HG03354 (cell line): Measurements from ENCODE around the gene NLN.
"Not testable (repeated sequence)": the region's sequence is repeated elsewhere in the genome, so short reads cannot be mapped to it uniquely, and the experiment has no call there.

ENCODE experiments used
- ATAC-seq: cut with Tn5 transposase; IDR thresholded peaks from one replicate; pipeline ENCODE4 v1.9.1; 2021; ENCODE audit warnings: mild to moderate bottlenecking; ENCODE audit not compliant: unreplicated experiment, poor library complexity, severe bottlenecking

Gene NLN

DNA sequence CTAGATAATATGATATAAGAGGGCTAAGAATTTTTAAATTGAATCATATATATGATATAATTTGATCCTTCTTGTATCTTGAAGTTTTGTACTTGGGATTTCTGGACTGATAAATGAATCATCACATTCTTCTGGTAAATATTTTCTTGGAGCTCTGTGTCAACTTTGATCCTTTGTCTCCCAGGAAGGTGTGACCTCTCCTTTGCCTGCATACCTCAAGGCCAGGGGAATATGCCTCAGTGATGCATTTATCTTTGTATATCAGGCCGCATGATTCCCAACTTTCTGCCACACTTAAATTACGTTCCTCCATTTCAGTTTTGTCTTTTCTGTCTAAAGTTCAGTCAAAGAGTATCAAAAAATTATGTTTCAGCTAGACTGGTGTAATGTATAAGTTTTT, 101.2 kb downstream of the NLN start:
- ATAC-seq, result no peak

DNA sequence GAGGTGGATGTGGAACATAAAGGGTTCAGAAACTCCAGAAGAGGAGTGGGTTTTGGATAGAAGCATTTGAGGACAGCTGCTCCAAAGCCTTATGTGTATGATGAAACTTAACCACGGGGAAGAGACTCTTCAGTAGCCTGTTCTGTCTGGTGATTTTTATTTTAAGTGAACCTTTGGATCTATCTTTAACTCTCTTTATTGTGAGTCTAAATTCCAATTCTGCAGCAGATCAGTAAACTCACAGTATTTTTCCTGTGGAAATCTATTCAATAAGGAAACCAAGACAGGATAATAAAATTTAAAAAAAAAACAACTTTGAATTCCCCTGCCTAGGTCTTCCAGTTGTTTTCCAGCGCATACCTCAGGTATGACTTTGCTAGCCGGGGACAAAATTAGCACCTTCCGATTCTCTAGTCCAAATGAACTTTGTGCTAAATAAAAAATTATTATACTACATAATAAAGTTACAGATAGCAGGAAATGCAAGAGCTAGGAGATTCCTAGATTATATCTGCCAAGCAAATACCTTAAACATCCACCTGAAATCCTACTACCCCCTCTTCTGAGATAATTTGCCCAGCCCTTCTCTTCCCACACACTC, 101.9 kb downstream of the NLN start:
- no peak for ATAC-seq

DNA sequence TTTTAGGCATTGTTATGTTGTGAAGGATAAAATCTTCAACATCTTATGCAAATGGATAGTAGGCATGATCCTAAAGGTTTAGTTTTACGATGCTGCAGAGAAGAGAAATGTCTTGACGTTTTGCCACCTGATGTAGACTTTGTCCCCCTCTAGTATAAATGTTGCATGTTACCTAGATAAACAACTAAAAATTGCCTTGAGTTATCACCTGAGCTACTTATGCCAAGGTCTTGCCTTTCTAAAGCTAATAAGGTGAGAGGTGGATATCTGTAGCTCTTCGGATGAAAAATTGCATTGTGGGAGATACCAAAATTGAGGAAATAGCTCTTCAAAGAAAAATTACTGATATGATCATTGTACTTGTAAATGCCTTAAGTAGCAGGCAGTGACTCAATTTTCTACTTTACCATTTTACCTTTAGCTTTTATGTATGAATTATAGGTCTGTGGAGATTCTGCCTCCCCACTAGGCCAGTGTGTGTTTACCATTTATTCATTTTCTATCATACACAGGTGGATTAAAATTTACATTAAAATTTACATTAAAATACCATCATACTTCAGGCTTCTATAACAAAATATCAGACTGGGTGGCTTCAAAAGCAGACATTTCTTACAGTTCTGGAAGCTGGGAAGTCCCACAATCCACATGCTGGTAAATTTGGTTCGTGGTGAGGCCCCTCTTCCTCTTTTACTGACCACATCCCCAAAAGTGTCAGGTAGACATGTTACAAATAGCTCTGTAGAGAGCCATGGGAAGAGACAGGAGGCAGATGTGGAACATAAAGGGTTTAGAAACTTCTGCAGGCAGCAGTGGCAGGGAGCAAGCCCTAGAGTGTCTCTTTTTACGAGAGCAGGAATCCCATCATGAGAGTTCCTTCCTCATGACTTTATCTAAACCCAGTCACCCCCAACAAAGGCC, 103.7 kb downstream of the NLN start:
- ATAC-seq, result peak; percentile 70

GRCh38 chr5:65828022-65828896, 106.3 kb downstream of the NLN start:
- ATAC-seq, result no peak

DNA sequence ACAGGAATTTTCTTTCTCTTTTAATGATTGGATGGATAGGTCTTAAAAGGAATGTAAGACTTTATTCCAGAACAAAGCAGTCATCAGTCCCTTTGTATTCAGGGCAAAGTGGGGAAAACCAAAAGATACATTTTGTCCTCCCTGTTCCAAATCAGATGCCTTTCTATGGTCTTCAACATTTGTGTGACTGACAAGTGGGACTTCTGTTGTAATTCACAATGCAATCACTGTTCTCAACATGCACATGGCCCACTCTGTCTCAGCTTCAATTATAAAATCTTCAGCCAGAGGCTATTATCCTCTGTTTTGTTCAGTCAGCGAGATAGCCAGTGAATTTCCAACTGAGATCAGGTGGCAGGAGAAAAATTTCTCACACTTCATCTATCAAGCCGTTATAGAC, 108.9 kb downstream of the NLN start:
- ATAC-seq, result no peak

- no peak for ATAC-seq
These were observed 109.3 kb downstream of the NLN start for GRCh38 chr5:65831276-65831675.

GRCh38 chr5:65832152-65832551, 110.1 kb downstream of the NLN start:
- ATAC-seq, result no peak

- ATAC-seq, result no peak
These were observed 110.7 kb downstream of the NLN start for GRCh38 chr5:65832603-65833228.

DNA sequence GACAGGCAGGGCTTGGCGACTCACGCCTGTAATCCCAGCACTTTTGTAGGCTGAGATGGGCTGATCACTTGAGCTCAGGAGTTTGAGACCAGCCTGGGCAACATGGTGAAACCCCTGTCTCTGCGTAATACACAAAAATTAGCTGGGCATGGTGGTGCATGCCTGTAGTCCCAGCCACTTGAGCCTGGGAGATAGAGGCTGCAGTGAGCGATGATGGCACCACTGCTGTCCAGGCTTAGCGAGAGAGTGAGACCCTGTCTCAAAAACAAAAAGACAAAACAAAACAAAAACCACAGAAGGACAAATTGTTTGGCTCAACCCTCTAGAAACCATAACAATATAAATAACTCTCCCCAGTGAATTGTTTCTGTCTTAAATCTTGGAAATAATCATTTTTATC, 111.8 kb downstream of the NLN start:
- ATAC-seq, result no peak

DNA sequence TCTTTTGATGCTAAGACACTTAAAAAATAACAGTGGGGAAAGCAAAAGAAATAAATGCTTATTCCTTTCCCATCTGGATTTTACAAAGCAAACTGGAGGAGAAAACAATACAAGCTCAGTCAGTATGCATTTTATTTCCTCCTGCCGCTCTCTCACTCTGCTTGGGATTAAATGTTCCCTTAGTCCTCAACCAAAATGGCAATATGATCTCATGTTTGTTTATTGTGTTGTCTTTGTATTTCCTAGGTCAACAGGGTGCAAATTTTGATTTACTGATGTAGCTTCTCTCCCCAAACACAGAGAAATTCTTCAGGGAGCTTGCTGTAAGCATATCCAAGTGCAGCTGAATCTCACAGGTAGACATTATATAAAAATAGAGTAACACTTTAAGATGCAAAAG, 112.3 kb downstream of the NLN start:
- no peak for ATAC-seq

DNA sequence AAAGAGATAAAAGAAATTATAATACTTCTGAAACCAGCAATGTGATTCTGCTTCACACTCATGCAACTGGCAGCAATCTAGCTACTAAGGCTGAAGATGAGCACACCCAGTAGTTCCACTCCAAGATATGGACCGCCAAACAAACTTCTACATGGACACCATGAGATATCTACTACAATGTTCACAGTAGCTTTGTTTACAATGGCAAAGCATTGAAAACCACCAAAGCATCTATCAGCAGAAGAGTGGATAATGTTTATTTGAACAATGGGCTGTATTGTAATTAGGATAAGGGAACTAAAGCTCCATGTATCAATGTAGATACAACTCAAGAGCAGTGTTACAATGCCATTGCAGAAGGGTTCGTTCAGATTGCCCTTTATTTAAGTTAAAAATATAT, 113.2 kb downstream of the NLN start:
- no peak for ATAC-seq

DNA sequence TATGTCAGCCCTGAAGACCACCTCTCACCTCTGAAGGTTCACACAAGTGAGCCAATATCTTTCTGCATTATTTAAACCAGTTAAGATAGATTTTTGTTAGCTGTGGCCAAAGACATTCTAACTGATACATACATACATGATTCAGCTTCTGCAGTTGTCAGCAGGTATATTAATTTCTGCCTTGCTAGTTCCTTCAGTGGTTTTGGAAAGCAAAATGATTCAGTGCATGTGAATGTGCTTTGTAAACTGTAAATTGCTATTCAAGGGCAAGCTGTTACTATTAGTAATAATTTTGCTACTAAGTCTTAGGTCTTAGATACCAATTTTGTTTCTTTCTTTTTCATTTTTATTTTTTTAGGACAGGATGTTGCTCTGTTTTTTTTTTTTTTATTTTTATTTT, 115.1 kb downstream of the NLN start:
- no peak for ATAC-seq

- not testable (repeated sequence) for ATAC-seq
These were observed 117.2 kb downstream of the NLN start for GRCh38 chr5:65839170-65839569.

GRCh38 chr5:65840071-65840470, 118.1 kb downstream of the NLN start:
- no peak for ATAC-seq

DNA sequence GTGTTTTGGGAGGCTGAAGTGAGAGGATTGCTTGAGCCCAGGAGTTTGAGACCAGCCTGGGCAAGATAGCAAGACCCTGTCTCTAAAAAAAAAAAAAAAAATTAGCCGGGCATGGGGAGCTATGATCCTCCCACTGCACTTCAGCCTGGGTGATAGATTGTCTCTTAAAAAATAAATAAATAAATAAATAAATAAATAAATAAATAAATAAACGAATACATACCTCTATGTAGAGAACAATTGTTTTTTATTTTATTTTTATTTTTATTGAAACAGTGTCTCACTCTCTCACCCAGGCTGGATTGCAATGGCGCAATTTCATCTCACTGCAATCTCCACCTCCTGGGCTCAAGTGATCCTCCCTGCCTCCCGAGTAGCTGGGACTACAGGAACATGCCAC, 122.8 kb downstream of the NLN start:
- ATAC-seq, result not testable (repeated sequence)

DNA sequence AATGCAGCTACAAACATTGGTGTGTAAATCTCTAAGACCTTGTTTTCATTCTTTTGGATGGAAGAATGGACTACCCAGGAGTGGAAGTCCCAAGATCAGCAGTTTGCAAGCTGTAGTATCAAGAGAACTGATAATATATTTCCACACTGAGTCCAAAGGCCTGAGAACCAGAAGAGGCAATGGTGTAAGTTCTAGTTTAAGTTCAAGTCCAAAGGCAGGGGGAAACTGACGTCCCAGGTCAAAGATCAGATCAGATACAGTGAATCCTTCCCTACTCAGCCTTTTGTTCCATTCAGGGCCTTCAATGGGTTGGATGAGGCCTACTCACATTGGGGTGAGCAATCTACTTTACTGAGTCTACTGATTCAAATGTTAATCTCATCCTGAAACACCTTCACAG, 124.1 kb downstream of the NLN start:
- ATAC-seq, result no peak

- ATAC-seq, result not testable (repeated sequence)
These were observed 125.0 kb downstream of the NLN start for GRCh38 chr5:65847019-65847418.

- not testable (repeated sequence) for ATAC-seq
These were observed 127.9 kb downstream of the NLN start for GRCh38 chr5:65849918-65850317.

DNA sequence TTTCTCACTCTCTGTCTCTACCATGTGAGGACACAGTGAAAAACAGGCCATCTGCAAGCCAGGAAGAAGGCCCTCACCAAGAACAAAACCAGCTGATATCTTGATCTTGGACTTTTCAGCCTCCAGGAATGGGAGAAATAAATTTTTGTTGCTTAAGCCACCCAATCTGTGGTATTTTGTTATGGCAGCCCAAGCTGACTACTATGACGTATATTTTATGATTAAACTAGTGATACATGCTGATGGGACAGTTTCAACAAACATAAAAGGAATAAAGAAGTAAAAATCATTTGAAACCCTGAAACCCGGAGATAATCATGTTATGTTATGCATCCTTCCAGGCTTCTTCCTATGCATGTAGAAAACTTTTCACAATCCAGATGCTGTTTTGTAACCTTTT, 132.9 kb downstream of the NLN start:
- no peak for ATAC-seq

DNA sequence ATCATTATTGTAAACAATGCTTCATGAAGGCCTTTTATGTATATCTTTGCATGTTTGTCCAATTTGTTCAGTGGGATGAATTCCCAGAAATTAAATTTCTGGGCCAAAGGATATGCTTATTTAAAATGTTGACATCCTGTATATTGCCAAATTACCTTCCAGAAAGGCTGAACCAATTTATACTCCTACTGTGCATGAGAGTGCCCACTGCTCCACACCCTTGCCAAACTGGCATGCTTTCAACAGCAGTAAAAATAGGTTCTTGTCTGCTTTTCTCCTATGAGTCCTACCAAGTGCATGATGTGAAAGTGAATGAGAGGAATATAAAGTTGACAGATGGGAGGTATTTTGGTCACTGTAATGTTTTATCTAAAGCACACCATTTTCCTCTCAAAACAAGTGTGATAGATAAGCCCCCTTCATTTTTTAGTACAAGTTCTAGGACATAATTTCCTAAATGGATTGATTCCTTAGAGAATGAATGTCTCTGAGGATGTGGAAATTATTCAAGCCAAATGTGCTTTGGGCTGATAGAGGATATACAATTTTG, 133.8 kb downstream of the NLN start:
- ATAC-seq, result no peak
